GM12874 (cell line): Measurements from ENCODE around the gene E2F3.

ENCODE experiments used
- TF ChIP-seq, protein P1 (sequence below): IDR thresholded peaks from 2 replicates; pipeline ENCODE4 v1.5.1; 2011; ENCODE audit warnings: low read depth, mild to moderate bottlenecking, control low read depth, low read length, moderate library complexity; ENCODE audit not compliant: insufficient read depth

The E2F3 gene

DNA sequence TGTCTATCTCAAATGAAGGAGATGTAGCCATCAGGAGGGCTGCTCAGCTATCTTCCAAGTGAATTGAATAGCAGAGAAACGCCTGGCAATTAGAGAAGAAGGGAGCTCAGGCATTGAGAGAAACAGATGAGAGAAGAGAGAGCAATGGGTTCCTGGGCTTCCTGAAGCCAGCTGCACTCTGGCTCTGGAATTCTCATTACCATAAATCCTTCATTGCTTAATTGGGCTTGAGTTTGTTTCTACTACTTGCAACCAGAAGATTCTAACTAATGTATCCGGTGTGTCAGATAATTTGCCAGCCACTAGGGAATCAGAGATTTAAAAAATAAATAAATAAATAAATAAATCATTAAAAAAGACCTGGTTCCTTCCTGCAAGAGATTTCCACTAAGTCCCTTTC lies 107.5 kb downstream of the E2F3 start:
- TF ChIP-seq, protein P1, sequence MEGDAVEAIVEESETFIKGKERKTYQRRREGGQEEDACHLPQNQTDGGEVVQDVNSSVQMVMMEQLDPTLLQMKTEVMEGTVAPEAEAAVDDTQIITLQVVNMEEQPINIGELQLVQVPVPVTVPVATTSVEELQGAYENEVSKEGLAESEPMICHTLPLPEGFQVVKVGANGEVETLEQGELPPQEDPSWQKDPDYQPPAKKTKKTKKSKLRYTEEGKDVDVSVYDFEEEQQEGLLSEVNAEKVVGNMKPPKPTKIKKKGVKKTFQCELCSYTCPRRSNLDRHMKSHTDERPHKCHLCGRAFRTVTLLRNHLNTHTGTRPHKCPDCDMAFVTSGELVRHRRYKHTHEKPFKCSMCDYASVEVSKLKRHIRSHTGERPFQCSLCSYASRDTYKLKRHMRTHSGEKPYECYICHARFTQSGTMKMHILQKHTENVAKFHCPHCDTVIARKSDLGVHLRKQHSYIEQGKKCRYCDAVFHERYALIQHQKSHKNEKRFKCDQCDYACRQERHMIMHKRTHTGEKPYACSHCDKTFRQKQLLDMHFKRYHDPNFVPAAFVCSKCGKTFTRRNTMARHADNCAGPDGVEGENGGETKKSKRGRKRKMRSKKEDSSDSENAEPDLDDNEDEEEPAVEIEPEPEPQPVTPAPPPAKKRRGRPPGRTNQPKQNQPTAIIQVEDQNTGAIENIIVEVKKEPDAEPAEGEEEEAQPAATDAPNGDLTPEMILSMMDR, result no peak

DNA sequence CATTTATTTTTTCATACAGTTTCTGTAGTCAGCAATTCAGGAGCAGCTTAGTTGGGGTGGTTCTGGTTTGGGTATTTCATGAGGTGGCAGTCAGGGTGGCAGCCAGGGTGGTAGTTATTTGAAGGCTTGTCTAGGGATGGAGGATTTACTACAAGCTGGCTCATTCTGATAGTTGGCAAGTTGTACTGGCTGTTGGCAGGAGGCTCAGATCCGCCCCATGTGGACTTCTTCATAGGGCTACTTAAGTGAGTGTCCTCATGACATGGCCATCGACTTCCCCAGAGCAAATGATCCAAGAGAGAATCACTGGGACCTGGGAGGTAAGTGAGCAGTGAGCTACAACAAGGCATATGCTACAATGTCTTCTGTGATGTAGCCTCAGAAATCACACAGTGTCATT lies 110.2 kb downstream of the E2F3 start:
- TF ChIP-seq, protein P1, result no peak

GRCh38 chr6:20529086-20529448 lies 127.4 kb downstream of the E2F3 start:
- TF ChIP-seq, protein P1, result 0 out of 2 replicates have a peak, but pooled peaks have one; percentile 15

- TF ChIP-seq, protein P1, result no peak
Observed at GRCh38 chr6:20532881-20533280, 131.2 kb downstream of the E2F3 start.

DNA sequence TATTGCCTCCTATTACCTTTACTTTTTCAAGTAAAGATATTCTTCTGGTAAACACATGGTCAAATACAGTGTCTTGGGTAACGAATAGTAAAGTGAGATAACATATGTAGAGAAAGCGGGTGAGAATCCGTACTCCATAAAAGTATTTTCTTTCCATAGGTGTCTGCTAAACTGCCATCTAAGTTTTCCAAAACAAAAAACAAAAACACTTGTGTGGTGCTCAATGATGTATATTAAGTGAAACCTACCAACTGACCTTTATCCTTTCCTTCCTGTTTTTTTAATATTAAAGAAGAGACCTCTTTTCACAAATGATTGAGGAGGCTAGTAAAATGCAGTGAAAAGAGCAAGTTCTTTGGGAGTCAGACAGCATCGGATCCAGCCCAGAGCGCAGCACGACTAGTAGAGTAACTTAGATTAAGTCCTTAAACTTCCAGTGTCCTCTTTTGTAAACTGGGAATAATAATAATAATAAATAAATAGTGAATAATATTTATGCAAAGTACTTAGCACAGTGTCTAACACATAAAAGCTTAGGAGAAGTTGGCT lies 132.1 kb downstream of the E2F3 start:
- TF ChIP-seq, protein P1, result no peak

GRCh38 chr6:20534295-20535262 lies 132.9 kb downstream of the E2F3 start, which contains the start of gene CDKAL1:
Gene CDKAL1 (plus strand): TSS chr6:20534457. CDS start chr6:20546351, 11,894 bp downstream.
- TF ChIP-seq, protein P1, result no peak

GRCh38 chr6:20538131-20538662 lies 136.5 kb downstream of the E2F3 start:
- TF ChIP-seq, protein P1, result no peak
